ENCODE data around the gene DNAJC16.

Gene DNAJC16

DNA sequence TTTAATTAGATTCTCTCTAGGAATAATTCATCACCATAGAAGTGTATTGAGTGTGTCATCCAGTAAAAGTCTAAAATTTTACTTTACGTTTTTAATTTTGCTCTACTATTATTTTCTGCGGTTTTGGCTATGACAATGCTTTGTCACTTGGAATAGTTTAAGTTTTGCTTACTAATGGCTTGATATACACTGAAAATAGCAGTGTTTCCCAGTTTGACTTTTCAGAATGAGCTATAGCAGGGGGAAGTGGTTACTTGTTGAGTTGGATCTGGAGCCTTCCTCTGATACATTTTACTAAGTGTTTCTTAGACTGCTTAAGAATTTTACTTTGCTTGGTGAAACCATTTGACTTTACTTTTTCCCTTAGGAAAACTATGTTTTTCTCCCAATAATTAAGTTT, 5.0 kb downstream of the DNAJC16 start:
- Histone ChIP-seq H3K27me3 (ENCODE audit: insufficient read depth, poor library complexity, severe bottlenecking) (no peaks in the 10 kb centered on the region), H3K27ac (ENCODE audit: poor library complexity, severe bottlenecking) (no peak overlapping the region), H3K4me1 (ENCODE audit: insufficient read depth, poor library complexity, severe bottlenecking) (no peaks in the 10 kb centered on the region), H3K9me3 (ENCODE audit: severe bottlenecking) (no peaks in the 10 kb centered on the region), H3K36me3 (ENCODE audit: low read depth) (peaks cover 55% of the 10 kb centered on the region), H3K4me3 (ENCODE audit: severe bottlenecking) (no peak overlapping the region)
- ATAC-seq (ENCODE audit: low read depth) (no peak), DNase-seq (ENCODE audit: low spot score) (no peak)
- TF ChIP-seq, protein P1, sequence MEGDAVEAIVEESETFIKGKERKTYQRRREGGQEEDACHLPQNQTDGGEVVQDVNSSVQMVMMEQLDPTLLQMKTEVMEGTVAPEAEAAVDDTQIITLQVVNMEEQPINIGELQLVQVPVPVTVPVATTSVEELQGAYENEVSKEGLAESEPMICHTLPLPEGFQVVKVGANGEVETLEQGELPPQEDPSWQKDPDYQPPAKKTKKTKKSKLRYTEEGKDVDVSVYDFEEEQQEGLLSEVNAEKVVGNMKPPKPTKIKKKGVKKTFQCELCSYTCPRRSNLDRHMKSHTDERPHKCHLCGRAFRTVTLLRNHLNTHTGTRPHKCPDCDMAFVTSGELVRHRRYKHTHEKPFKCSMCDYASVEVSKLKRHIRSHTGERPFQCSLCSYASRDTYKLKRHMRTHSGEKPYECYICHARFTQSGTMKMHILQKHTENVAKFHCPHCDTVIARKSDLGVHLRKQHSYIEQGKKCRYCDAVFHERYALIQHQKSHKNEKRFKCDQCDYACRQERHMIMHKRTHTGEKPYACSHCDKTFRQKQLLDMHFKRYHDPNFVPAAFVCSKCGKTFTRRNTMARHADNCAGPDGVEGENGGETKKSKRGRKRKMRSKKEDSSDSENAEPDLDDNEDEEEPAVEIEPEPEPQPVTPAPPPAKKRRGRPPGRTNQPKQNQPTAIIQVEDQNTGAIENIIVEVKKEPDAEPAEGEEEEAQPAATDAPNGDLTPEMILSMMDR (IDR thresholded peaks at IDR 0.05; ENCODE audit: poor library complexity, severe bottlenecking) = no peak

DNA sequence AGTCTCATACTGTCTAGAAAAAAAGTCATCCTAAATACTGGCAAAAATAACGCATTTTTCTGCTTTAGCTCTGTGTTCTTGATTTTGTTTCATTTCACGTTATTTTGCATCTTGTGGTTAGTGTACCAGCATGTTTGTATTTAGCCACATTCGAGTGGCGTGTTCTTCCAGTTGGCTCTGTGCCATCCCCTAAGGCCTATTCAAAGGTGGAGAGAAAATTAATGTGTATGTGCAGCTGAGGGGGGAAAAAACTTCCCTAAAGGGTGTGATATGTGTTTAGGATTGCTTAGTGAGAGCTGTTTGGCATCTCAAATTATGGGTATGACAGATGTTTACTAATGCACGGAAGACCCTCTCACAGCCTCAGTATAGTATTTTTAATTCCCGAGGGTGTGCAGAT, 12.1 kb downstream of the DNAJC16 start:
- H3K36me3 ChIP-seq (ENCODE audit: low read depth) = peaks cover 67% of the 10 kb centered on the region
- no peak overlapping the region for H3K27ac ChIP-seq (ENCODE audit: poor library complexity, severe bottlenecking)
- DNase-seq (ENCODE audit: low spot score) (no peak), ATAC-seq (ENCODE audit: low read depth) (no peak)
- no peaks in the 10 kb centered on the region for H3K9me3 ChIP-seq (ENCODE audit: severe bottlenecking)
- TF ChIP-seq, protein P1 (IDR thresholded peaks at IDR 0.05; ENCODE audit: poor library complexity, severe bottlenecking) = no peak
- no peaks in the 10 kb centered on the region for H3K4me1 ChIP-seq (ENCODE audit: insufficient read depth, poor library complexity, severe bottlenecking)
- H3K4me3 ChIP-seq (ENCODE audit: severe bottlenecking) = no peak overlapping the region
- H3K27me3 ChIP-seq (ENCODE audit: insufficient read depth, poor library complexity, severe bottlenecking) = no peaks in the 10 kb centered on the region

DNA sequence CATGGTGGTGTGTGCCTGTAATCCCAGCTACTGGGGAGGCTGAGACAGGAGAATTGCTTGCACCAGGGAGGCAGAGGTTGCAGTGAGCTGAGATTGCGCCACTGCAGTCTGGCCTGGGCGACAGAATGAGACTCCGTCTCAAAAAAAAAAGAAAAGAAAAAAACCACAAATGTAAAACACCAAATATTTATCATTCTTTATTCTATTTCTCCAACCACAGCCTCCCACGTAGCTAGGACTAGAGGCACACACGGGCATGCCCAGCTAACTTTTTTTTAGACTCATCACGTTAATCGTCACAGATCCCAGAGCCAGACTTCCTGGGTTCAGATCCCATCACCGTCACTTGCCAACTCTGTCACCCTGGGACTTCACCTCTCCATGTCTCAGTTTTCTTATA, 13.5 kb downstream of the DNAJC16 start:
- H3K9me3 ChIP-seq (ENCODE audit: severe bottlenecking) = no peaks in the 10 kb centered on the region
- no peaks in the 10 kb centered on the region for H3K27me3 ChIP-seq (ENCODE audit: insufficient read depth, poor library complexity, severe bottlenecking)
- H3K36me3 ChIP-seq (ENCODE audit: low read depth) = peaks cover 66% of the 10 kb centered on the region
- TF ChIP-seq, protein P1 (IDR thresholded peaks at IDR 0.05; ENCODE audit: poor library complexity, severe bottlenecking) = no peak
- ATAC-seq (ENCODE audit: low read depth) (no peak), DNase-seq (ENCODE audit: low spot score) (no peak)
- no peak overlapping the region for H3K4me3 ChIP-seq (ENCODE audit: severe bottlenecking)
- no peak overlapping the region for H3K27ac ChIP-seq (ENCODE audit: poor library complexity, severe bottlenecking)
- H3K4me1 ChIP-seq (ENCODE audit: insufficient read depth, poor library complexity, severe bottlenecking) = no peaks in the 10 kb centered on the region

DNA sequence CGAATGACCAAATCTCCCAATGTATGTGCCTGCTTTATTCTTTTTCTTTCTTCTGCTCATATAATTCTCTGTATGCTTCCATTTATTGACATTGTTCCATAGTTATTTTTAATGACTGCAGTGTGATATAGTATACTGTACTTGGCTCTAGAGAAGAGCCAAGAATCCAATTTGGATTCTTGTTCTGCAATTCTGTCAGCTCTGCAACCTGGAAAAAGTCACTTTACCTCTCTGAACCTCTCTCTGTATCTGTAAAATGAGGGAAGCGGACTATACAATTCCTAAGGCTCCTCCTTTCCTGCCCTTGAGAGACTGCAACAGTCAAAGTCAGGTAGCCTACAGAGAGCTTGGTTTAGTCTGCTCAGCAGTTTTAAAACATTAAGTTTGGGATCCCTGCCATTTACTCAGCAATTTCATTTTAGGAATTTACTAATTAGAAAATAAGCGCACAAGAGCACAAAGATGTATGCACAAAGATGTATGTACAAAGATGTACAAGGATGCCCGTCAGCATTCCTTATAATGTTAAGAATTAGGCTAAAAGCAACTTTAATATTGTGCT, 14.7 kb downstream of the DNAJC16 start:
- Histone ChIP-seq H3K27ac (ENCODE audit: poor library complexity, severe bottlenecking) (no peak overlapping the region), H3K27me3 (ENCODE audit: insufficient read depth, poor library complexity, severe bottlenecking) (no peaks in the 10 kb centered on the region), H3K9me3 (ENCODE audit: severe bottlenecking) (no peaks in the 10 kb centered on the region), H3K4me1 (ENCODE audit: insufficient read depth, poor library complexity, severe bottlenecking) (no peaks in the 10 kb centered on the region), H3K4me3 (ENCODE audit: severe bottlenecking) (no peak overlapping the region), H3K36me3 (ENCODE audit: low read depth) (peaks cover 70% of the 10 kb centered on the region)
- TF ChIP-seq, protein P1 (IDR thresholded peaks at IDR 0.05; ENCODE audit: poor library complexity, severe bottlenecking) = no peak
- ATAC-seq (ENCODE audit: low read depth) = no peak
- DNase-seq (ENCODE audit: low spot score) = no peak

DNA sequence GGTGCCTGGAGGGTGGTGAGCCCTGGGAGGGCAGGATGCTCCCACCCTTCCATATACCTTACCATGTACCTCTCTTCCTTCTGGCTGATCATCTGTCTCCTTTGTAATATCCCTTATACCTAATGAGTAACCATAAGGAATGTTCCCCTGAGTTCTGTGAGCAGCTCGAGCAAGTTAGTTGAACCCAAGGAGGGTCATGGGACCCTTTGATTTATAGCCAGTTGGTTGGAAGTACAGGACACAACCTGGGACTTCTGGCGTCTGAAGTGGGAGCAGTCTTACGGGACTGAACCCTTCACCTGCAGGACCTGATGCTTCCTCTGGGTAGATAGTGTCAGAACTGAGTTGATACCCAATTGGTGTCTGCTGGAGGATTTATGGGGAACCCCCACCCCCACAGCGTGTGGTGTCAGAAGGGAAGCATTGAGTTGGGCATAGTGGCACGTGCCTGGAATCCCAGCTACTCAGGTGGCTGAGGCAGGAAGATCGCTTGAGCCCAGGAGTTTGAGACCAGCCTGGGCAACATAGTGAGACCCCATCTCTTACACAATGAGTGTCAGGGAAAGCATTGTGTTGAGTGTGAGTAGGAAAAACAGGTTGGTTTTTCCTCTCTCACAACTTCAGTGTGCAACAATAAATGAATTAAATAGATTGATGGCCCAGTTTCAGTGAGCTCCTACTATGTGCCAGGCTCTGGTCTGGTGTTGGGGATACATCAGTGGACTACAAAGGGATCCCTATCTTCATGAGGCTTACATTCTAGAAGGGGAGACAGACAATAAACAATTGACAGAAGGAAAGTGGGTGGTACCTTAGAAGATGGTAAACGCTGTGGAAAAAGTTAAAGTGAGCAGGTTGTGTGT, 16.0 kb downstream of the DNAJC16 start:
- Histone ChIP-seq H3K27ac (ENCODE audit: poor library complexity, severe bottlenecking) (no peak overlapping the region), H3K9me3 (ENCODE audit: severe bottlenecking) (no peaks in the 10 kb centered on the region), H3K27me3 (ENCODE audit: insufficient read depth, poor library complexity, severe bottlenecking) (no peaks in the 10 kb centered on the region), H3K4me3 (ENCODE audit: severe bottlenecking) (no peak overlapping the region), H3K4me1 (ENCODE audit: insufficient read depth, poor library complexity, severe bottlenecking) (no peaks in the 10 kb centered on the region), H3K36me3 (ENCODE audit: low read depth) (peaks cover 73% of the 10 kb centered on the region)
- no peak for DNase-seq (ENCODE audit: low spot score)
- TF ChIP-seq, protein P1 (IDR thresholded peaks at IDR 0.05; ENCODE audit: poor library complexity, severe bottlenecking) = no peak
- ATAC-seq (ENCODE audit: low read depth) = no peak

All from RWPE2 (cell line).